GM12801 (cell line): ENCODE measurements around the gene RCCD1.

Experiments
- TF ChIP-seq, protein P1 (sequence below): IDR thresholded peaks from one replicate; pipeline ENCODE4 v1.5.1; 2011; ENCODE audit warnings: control low read depth; ENCODE audit not compliant: insufficient read length; ENCODE audit errors: extremely low read depth

Gene RCCD1

DNA sequence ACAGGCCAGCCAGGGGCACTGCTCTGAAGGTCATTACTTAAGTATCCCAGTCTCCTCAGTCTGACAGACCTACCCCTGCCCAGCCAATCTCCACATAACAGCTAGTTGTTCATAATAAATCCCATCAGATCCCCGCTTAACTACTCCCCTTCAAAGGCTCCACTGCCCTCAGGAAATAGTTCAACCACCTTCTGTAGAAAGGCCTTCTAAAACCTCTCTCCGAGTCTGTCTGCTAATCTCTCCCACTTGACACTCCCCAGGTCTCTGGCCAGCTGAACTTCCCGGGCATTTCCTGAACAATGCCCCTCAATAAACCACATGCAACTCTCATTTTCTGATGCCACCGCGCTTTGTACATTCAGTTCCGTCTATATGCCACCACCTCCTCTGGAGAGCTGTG, 33.6 kb downstream of the RCCD1 start:
- TF ChIP-seq, protein P1, sequence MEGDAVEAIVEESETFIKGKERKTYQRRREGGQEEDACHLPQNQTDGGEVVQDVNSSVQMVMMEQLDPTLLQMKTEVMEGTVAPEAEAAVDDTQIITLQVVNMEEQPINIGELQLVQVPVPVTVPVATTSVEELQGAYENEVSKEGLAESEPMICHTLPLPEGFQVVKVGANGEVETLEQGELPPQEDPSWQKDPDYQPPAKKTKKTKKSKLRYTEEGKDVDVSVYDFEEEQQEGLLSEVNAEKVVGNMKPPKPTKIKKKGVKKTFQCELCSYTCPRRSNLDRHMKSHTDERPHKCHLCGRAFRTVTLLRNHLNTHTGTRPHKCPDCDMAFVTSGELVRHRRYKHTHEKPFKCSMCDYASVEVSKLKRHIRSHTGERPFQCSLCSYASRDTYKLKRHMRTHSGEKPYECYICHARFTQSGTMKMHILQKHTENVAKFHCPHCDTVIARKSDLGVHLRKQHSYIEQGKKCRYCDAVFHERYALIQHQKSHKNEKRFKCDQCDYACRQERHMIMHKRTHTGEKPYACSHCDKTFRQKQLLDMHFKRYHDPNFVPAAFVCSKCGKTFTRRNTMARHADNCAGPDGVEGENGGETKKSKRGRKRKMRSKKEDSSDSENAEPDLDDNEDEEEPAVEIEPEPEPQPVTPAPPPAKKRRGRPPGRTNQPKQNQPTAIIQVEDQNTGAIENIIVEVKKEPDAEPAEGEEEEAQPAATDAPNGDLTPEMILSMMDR, result no peak

DNA sequence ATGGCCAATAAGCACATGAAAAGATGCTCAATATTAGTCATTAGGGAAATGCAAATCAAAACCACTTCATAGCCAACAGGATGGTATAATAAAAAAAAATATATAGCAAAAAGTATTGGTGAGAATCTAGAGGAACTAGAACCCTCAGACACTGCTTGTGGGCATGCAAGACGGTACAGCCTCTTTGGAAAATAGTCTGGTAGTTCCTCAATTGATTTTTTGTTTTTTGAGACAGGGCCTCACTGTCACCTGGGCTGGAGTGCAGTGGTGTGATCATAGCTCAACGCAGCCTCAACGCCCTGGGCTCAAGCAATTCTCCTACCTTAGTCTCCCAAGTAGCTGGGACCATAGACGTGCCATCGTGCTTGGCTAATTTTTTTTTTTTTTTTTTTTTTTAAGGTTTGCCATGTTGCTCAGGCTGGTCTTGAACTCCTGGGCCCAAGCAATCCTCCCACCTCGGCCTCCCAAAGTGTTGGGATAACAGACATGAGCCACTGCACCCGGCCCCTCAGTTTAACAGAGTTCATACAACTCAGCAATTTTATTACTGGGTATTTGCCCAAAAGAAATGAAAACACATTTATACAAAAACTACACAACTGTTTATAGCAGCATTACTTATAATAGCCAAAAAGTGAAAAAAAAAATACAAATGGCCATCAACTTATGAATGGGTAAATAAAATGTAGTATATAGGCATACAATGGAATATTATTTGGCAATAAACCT, 34.5 kb downstream of the RCCD1 start:
- TF ChIP-seq, protein P1, result no peak

DNA sequence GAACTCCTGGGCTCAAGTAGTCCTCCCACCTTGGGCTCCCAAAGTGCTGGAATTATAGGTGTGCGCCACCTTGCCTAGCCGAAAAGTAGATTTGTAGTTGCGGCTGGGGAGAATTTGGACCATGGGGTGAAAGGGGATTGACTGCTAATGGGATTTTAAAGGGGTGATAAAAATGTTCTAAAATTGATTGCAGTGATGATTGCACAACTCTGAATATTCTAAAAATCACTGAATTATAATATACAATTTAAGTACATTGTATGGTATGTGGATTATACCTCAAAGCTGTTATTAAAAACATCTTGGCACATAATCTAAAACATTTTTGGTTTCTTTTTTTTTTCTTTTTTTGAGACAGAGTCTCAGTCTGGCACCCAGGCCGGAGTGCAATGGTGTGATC, 35.8 kb downstream of the RCCD1 start:
- TF ChIP-seq, protein P1, result no peak

DNA sequence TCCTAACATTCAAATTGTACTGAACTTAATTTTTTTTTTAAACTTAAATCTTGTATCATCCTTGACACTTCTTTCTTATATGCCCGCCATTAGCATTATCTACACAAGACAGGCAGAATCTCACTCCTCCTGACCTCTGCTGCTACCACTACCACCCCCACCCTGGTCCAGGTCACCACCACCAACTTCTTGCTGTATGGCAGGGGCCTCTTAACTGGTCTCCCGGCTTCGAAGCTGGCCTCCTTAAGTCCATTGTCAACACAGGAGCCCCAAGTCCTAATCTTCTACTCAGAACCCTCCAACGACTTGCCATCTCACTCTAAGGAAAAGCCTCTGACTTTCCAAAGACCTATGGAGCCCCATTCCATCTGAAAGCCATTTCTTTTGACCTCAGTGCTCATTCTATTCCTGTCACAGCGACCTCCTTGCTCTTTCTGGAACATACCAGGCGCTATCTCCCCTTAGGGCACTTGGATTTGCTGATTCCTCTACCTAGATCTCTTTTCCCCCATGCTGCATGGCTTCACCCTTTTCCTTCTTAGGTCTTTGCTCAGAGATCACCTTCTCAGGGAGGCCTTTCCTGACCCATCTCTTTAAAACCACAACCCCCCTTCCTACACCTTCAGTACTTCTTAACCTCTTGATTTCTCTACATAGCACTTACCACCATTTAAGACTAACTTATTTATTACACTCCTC, 37.1 kb downstream of the RCCD1 start:
- TF ChIP-seq, protein P1, result no peak

DNA sequence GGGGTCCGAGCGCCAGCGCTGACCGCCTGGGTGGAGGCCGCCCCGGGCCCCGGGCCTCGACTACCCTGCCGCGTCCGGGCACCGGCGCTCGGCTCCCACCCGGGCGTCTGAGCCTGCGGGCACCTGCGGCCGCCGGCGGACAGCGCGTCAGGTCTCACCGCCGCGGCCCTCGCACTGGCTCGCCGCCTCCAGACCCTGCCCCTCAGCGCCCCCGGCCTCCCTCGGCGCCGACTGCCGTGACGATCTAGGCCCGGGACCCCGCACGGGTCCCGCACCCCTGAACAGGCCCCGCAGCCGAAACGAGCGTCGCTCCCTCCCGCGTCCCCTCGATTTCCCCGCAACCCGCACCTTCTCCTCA, 39.4 kb downstream of the RCCD1 start:
- TF ChIP-seq, protein P1, result no peak

DNA sequence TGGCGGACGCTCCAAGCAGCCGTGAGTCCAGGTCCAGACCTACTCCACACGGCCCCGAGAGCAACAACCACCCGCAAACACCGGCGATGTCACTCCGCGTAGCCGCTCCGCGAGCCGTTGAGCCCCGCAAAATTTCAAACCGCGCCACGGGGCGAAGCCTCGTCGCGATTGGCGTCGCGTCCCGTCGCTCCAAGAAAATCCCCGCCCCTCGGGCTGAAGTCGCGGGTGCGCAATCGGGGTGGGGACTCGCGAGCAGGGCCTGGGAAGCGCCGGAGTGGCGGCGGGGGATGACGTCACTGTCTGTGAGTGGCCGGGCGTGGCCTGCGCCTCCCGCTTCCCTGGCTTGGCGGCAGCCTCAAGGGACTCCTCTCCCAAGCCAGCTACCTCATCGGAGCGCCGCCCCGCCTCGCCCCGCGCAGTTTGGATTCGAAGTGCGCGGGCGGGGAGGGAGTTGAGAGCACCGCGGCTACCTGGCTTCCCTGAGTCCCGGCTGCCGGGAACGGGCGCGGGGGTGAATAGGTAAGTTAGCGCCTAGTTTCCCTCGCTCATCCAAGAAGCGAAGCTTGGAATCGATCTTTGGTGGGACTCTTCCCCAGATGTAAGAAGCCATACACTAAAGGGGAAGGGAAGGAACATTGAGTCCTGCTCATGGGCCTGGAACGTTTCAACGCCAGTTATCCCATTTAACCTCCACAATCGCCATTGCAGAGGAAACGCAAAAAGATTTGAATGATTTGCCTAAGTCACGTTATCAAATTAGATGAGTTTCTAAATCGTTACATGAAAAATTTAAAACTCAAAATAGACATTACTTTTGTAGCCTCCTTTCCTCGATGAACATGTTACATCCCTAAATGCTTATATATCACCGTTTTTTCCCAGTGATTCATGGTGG, 40.0 kb downstream of the RCCD1 start, which contains the start of gene PRC1:
PRC1 (minus strand) TSS at position 119 of the 895 bp plus-strand sequence; CDS start at position 1, 118 bp downstream.
- TF ChIP-seq, protein P1, result no peak

DNA sequence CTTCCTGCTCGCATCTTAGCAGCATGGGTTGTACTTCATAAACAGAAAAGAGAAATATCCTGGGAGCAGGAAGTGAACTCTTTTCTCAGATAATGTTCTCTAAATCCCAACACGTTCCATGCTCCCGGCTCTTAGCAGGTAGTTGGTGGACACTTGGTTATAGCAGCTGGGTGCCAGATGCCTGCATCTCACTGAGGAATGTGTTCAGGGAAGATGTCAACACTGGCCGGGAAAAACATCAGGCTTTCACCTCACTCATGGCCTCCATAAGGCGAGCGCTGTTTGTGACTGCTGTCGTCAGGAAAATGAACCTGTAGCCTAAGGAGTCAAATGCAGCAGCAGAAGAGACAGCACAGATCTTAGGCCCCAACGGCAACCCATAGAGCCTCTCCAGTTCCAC, 44.1 kb downstream of the RCCD1 start:
- TF ChIP-seq, protein P1, result no peak
